ENCODE results near the gene PSMD3. TPM values are rescaled to one million over a fixed set of nuclear protein-coding genes. Genes with fewer than 3 reads are reported as not detected.
A peak's percentile ranks its signal among the peaks of the same experiment; 100 is the strongest.

The PSMD3 gene
- total RNA-seq, 1 donor = 94.8 TPM

- Histone ChIP-seq H3K27ac (ENCODE audit: low read depth, low read length) (peak overlapping the region; percentile 24), H3K36me3 (ENCODE audit: insufficient read depth, low read length) (no peaks in the 10 kb centered on the region), H3K9me3 (ENCODE audit: low read depth, low read length) (no peaks in the 10 kb centered on the region), H3K4me2 (ENCODE audit: insufficient read depth, low read length) (peak overlapping the region; percentile 68), H3K4me1 (ENCODE audit: insufficient read depth, low read length) (peaks cover 14% of the 10 kb centered on the region), H3K79me2 (ENCODE audit: insufficient read depth, low read length) (no peaks in the 10 kb centered on the region), H3K27me3 (ENCODE audit: insufficient read depth, low read length) (peaks cover 10% of the 10 kb centered on the region), H2AFZ (ENCODE audit: low read length) (peak overlapping the region; percentile 50), H3K4me3 (ENCODE audit: insufficient read depth, low read length) (peak overlapping the region; percentile 6), H4K20me1 (ENCODE audit: insufficient read depth, low read length) (no peaks in the 10 kb centered on the region)
- no peak for DNase-seq (ENCODE audit: insufficient read length, low spot score, missing footprints)
- TF ChIP-seq CTCF (IDR thresholded peaks at IDR 0.05; ENCODE audit: extremely low read depth, low read depth, low read length) = no peak
These were observed 8.3 kb upstream of the PSMD3 start for GRCh38 chr17:39972271-39972670.

GRCh38 chr17:39973496-39973895 lies 7.1 kb upstream of the PSMD3 start:
- H2AFZ ChIP-seq (ENCODE audit: low read length) = peak overlapping the region; percentile 1

GRCh38 chr17:39974433-39974832 lies 6.2 kb upstream of the PSMD3 start:
- Histone ChIP-seq H3K9me3 (ENCODE audit: low read depth, low read length) (no peaks in the 10 kb centered on the region), H2AFZ (ENCODE audit: low read length) (no peak overlapping the region), H3K4me1 (ENCODE audit: insufficient read depth, low read length) (peaks cover 21% of the 10 kb centered on the region), H3K4me3 (ENCODE audit: insufficient read depth, low read length) (no peak overlapping the region), H3K27me3 (ENCODE audit: insufficient read depth, low read length) (peaks cover 7% of the 10 kb centered on the region), H3K27ac (ENCODE audit: low read depth, low read length) (no peak overlapping the region), H3K4me2 (ENCODE audit: insufficient read depth, low read length) (no peak overlapping the region), H3K79me2 (ENCODE audit: insufficient read depth, low read length) (no peaks in the 10 kb centered on the region), H4K20me1 (ENCODE audit: insufficient read depth, low read length) (no peaks in the 10 kb centered on the region), H3K36me3 (ENCODE audit: insufficient read depth, low read length) (no peaks in the 10 kb centered on the region)
- no peak for TF ChIP-seq CTCF (IDR thresholded peaks at IDR 0.05; ENCODE audit: extremely low read depth, low read depth, low read length)
- no peak for DNase-seq (ENCODE audit: insufficient read length, low spot score, missing footprints)

More at GRCh38 chr17:39973496-39973895, 7.1 kb upstream of the PSMD3 start:
- H4K20me1 ChIP-seq (ENCODE audit: insufficient read depth, low read length) = no peaks in the 10 kb centered on the region
- no peak overlapping the region for H3K4me3 ChIP-seq (ENCODE audit: insufficient read depth, low read length)
- peaks cover 10% of the 10 kb centered on the region for H3K27me3 ChIP-seq (ENCODE audit: insufficient read depth, low read length)
- no peak for TF ChIP-seq CTCF (IDR thresholded peaks at IDR 0.05; ENCODE audit: extremely low read depth, low read depth, low read length)
- no peaks in the 10 kb centered on the region for H3K36me3 ChIP-seq (ENCODE audit: insufficient read depth, low read length)
- no peak overlapping the region for H3K4me2 ChIP-seq (ENCODE audit: insufficient read depth, low read length)
- no peaks in the 10 kb centered on the region for H3K9me3 ChIP-seq (ENCODE audit: low read depth, low read length)
- no peak for DNase-seq (ENCODE audit: insufficient read length, low spot score, missing footprints)
- no peaks in the 10 kb centered on the region for H3K79me2 ChIP-seq (ENCODE audit: insufficient read depth, low read length)
- peaks cover 14% of the 10 kb centered on the region for H3K4me1 ChIP-seq (ENCODE audit: insufficient read depth, low read length)
- no peak overlapping the region for H3K27ac ChIP-seq (ENCODE audit: low read depth, low read length)

GRCh38 chr17:39975801-39976200 lies 4.8 kb upstream of the PSMD3 start:
- Histone ChIP-seq H3K9me3 (ENCODE audit: low read depth, low read length) (no peaks in the 10 kb centered on the region), H3K27ac (ENCODE audit: low read depth, low read length) (no peak overlapping the region), H3K4me1 (ENCODE audit: insufficient read depth, low read length) (peaks cover 29% of the 10 kb centered on the region), H3K27me3 (ENCODE audit: insufficient read depth, low read length) (no peaks in the 10 kb centered on the region), H4K20me1 (ENCODE audit: insufficient read depth, low read length) (no peaks in the 10 kb centered on the region), H3K36me3 (ENCODE audit: insufficient read depth, low read length) (no peaks in the 10 kb centered on the region), H3K4me2 (ENCODE audit: insufficient read depth, low read length) (no peak overlapping the region), H2AFZ (ENCODE audit: low read length) (no peak overlapping the region), H3K4me3 (ENCODE audit: insufficient read depth, low read length) (no peak overlapping the region), H3K79me2 (ENCODE audit: insufficient read depth, low read length) (peaks cover 2% of the 10 kb centered on the region)
- DNase-seq (ENCODE audit: insufficient read length, low spot score, missing footprints) = no peak
- TF ChIP-seq CTCF (IDR thresholded peaks at IDR 0.05; ENCODE audit: extremely low read depth, low read depth, low read length) = no peak

All from osteoblast (primary cell).